Progenitor cell of endocrine pancreas (in vitro differentiated cells): Measurements from ENCODE around the gene C10orf71. TPM values are rescaled to one million over a fixed set of nuclear protein-coding genes. Genes with fewer than 3 reads are reported as not detected.

Experiments used
- DNase-seq: peaks from one replicate; pipeline ENCODE4 v3.0.0; 2021; ENCODE audit warnings: low spot score; ENCODE audit not compliant: unreplicated experiment
- H3K27ac Mint-ChIP-seq: 2 replicates; pipeline ENCODE4 v1.8.0; 2021; ENCODE audit warnings: mild to moderate bottlenecking, moderate library complexity, mixed read lengths
- H3K27me3 Mint-ChIP-seq: 2 replicates; pipeline ENCODE4 v1.8.0; 2021; ENCODE audit warnings: mixed read lengths
- H3K36me3 Mint-ChIP-seq: 2 replicates; pipeline ENCODE4 v1.8.0; 2022; ENCODE audit warnings: mixed read lengths; ENCODE audit not compliant: insufficient read depth
- H3K4me1 Mint-ChIP-seq: 2 replicates; pipeline ENCODE4 v1.8.0; 2021; ENCODE audit warnings: low read depth, mixed read lengths
- H3K4me3 Mint-ChIP-seq: 2 replicates; pipeline ENCODE4 v1.8.0; 2021; ENCODE audit warnings: low read depth, mild to moderate bottlenecking, moderate library complexity, mixed read lengths
- H3K9me3 Mint-ChIP-seq: 2 replicates; pipeline ENCODE4 v1.8.0; 2021; ENCODE audit warnings: low read depth, mixed read lengths
- CTCF ChIP-seq: fragments of 200-600 bp; sonication (generic); IDR thresholded peaks from one replicate; pipeline ENCODE4 v1.5.0; 2021; ENCODE audit warnings: antibody characterized with exemption, mild to moderate bottlenecking; ENCODE audit not compliant: unreplicated experiment
- total RNA-seq: library from RNA; stranded (reverse); gene quantifications from 2 replicates; pipeline ENCODE4 v1.2.1, GENCODE V29; 2021

Gene C10orf71
- total RNA-seq, 1 donor from 2014 or later, result not detected

DNA sequence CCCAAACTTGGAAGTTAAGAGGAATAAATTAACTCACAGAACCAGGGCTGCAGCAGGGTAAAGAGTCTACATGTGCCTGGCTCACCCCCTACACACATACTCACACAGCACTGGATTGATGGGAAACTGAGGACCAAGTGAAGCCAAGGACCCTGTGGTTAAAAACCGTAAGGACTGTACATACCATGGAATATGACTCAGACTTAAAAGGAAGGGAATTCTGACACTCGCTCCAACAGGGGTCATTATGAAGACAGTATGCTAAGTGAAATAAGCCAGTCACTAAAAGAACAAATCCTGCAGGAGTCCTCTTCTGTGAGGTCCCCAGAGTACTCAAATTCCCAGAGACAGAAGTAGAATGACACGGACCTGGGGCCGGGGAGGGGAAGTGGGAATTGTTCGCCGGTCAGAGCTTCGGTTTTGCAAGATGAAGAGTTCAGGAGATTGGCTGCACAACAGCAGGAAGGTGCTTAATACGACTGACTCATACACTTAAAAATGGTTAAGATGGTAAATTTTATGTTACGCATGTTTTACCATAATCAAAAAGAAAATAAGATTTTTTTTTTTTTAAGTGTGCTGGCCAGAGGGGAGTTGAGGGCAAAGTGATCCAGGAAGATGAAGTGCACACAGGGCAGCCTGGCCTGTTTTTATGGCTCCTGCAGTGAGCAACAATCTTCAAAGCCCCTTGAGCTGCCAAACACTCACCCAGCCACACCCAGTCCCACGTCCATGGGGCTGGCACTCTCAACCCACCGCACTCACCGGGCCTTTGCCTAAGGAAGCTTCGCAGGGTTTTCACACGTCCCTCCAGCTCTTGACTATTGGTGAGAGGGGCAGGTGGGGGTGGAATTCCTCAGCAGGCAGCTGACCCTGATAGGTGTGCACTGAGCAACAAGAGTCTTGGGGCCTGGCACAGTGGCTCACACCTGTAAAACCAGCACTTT lies 70.5 kb downstream of the C10orf71 start:
- no peak for TF ChIP-seq CTCF
- no peak overlapping the region for H3K27ac Mint-ChIP-seq

GRCh38 chr10:49370326-49371100 lies 71.5 kb downstream of the C10orf71 start:
- no peaks in the 10 kb centered on the region for H3K36me3 Mint-ChIP-seq
- no peaks in the 10 kb centered on the region for H3K4me1 Mint-ChIP-seq
- no peak overlapping the region for H3K27ac Mint-ChIP-seq
- peaks cover 30% of the 10 kb centered on the region for H3K27me3 Mint-ChIP-seq
- TF ChIP-seq CTCF, result no peak
- H3K4me3 Mint-ChIP-seq, result no peak overlapping the region
- H3K9me3 Mint-ChIP-seq, result no peaks in the 10 kb centered on the region
- DNase-seq, result no peak

More for the DNA sequence above, 70.5 kb downstream of the C10orf71 start:
- no peaks in the 10 kb centered on the region for H3K4me1 Mint-ChIP-seq
- H3K36me3 Mint-ChIP-seq, result no peaks in the 10 kb centered on the region
- peaks cover 24% of the 10 kb centered on the region for H3K27me3 Mint-ChIP-seq
- H3K4me3 Mint-ChIP-seq, result no peak overlapping the region
- DNase-seq, result no peak
- no peaks in the 10 kb centered on the region for H3K9me3 Mint-ChIP-seq

GRCh38 chr10:49371967-49372366 lies 73.0 kb downstream of the C10orf71 start:
- TF ChIP-seq CTCF, result no peak

GRCh38 chr10:49373361-49373760 lies 74.4 kb downstream of the C10orf71 start:
- Mint-ChIP-seq H3K4me3 (no peak overlapping the region), H3K27ac (no peak overlapping the region), H3K36me3 (no peaks in the 10 kb centered on the region), H3K4me1 (no peaks in the 10 kb centered on the region), H3K9me3 (no peaks in the 10 kb centered on the region), H3K27me3 (peaks cover 50% of the 10 kb centered on the region)
- TF ChIP-seq CTCF, result no peak
- DNase-seq, result no peak

More at GRCh38 chr10:49371967-49372366, 73.0 kb downstream of the C10orf71 start:
- H3K4me3 Mint-ChIP-seq, result no peak overlapping the region
- no peaks in the 10 kb centered on the region for H3K36me3 Mint-ChIP-seq
- no peaks in the 10 kb centered on the region for H3K9me3 Mint-ChIP-seq
- H3K27me3 Mint-ChIP-seq, result peaks cover 45% of the 10 kb centered on the region
- H3K27ac Mint-ChIP-seq, result no peak overlapping the region
- DNase-seq, result no peak
- H3K4me1 Mint-ChIP-seq, result no peaks in the 10 kb centered on the region

DNA sequence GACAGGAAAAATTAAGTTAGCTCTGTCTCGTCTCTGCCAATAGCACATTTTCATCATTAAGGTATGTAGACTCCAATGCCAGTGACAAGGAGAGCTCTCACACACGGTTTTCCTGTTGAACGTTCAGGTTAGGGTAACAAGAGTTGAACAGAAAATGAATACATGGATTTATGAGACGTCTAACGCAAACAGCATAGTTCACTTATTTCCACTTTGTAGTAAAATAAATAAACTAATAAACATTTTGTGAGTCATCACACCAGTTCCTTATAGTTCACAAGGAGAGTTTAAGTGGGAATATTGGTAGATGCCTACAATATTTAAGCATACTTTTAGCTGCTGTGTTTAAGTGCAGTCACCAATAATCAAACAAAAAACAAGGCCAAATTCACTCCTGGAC lies 75.8 kb downstream of the C10orf71 start:
- TF ChIP-seq CTCF, result no peak
- no peak overlapping the region for H3K4me3 Mint-ChIP-seq
- H3K4me1 Mint-ChIP-seq, result no peaks in the 10 kb centered on the region
- no peak for DNase-seq
- H3K36me3 Mint-ChIP-seq, result no peaks in the 10 kb centered on the region
- no peaks in the 10 kb centered on the region for H3K9me3 Mint-ChIP-seq
- no peak overlapping the region for H3K27ac Mint-ChIP-seq
- H3K27me3 Mint-ChIP-seq, result peaks cover 50% of the 10 kb centered on the region
